H4 (cell line): ENCODE measurements around the gene SGMS2. TPM values are rescaled to one million over a fixed set of nuclear protein-coding genes. Genes with fewer than 3 reads are reported as not detected.
A peak's percentile ranks its signal among the peaks of the same experiment; 100 is the strongest.
"Not testable (repeated sequence)": the region's sequence is repeated elsewhere in the genome, so short reads cannot be mapped to it uniquely, and the experiment has no call there.

Source experiments
- DNase-seq: peaks from one replicate; pipeline ENCODE4 v3.0.0-alpha.2; 2015; ENCODE audit warnings: low spot score
- total RNA-seq: library from RNA; depleted of rRNA; stranded (reverse); fragments of >200 nt; shearing (Covaris generic); gene quantifications from 2 replicates; pipeline ENCODE4 v1.2.3, GENCODE V29; 2014

The SGMS2 gene
- total RNA-seq, 1 experiment from 2014 or later, result 26.8 TPM

GRCh38 chr4:107866726-107867125 lies 42.0 kb downstream of the SGMS2 start:
- DNase-seq, result no peak

GRCh38 chr4:107870236-107870635 lies 45.5 kb downstream of the SGMS2 start:
- no peak for DNase-seq

- DNase-seq, result no peak
These were observed 46.4 kb downstream of the SGMS2 start for GRCh38 chr4:107870916-107871786.

GRCh38 chr4:107874024-107874423 lies 49.3 kb downstream of the SGMS2 start:
- no peak for DNase-seq

- no peak for DNase-seq
These were observed 51.4 kb downstream of the SGMS2 start for GRCh38 chr4:107876099-107876498.

- no peak for DNase-seq
These were observed 52.6 kb downstream of the SGMS2 start for GRCh38 chr4:107877361-107877760.

- DNase-seq, result no peak
These were observed 61.1 kb downstream of the SGMS2 start for GRCh38 chr4:107885865-107886264.

- no peak for DNase-seq
These were observed 63.5 kb downstream of the SGMS2 start for GRCh38 chr4:107888237-107888636.

- no peak for DNase-seq
These were observed 66.0 kb downstream of the SGMS2 start for GRCh38 chr4:107890779-107891178.

GRCh38 chr4:107891299-107891698 lies 66.6 kb downstream of the SGMS2 start:
- no peak for DNase-seq

GRCh38 chr4:107893171-107894137 lies 68.7 kb downstream of the SGMS2 start:
- DNase-seq, result no peak

- DNase-seq, result no peak
These were observed 69.4 kb downstream of the SGMS2 start for GRCh38 chr4:107894138-107894603.

GRCh38 chr4:107896158-107896645 lies 71.5 kb downstream of the SGMS2 start:
- DNase-seq, result peak; percentile 93

GRCh38 chr4:107896646-107897045 lies 71.9 kb downstream of the SGMS2 start:
- no peak for DNase-seq

- no peak for DNase-seq
These were observed 73.1 kb downstream of the SGMS2 start for GRCh38 chr4:107897823-107898222.

- no peak for DNase-seq
These were observed 75.3 kb downstream of the SGMS2 start for GRCh38 chr4:107900067-107900466.

GRCh38 chr4:107900508-107900907 lies 75.8 kb downstream of the SGMS2 start:
- no peak for DNase-seq

- no peak for DNase-seq
These were observed 76.6 kb downstream of the SGMS2 start for GRCh38 chr4:107901213-107901934.

- DNase-seq, result no peak
These were observed 78.0 kb downstream of the SGMS2 start for GRCh38 chr4:107902715-107903114.

GRCh38 chr4:107905082-107905481 lies 80.3 kb downstream of the SGMS2 start:
- not testable (repeated sequence) for DNase-seq

- no peak for DNase-seq
These were observed 81.8 kb downstream of the SGMS2 start for GRCh38 chr4:107906458-107907100.
